K562 (cell line): ENCODE results near the gene DISC1. TPM values are rescaled to one million over a fixed set of nuclear protein-coding genes. Genes with fewer than 3 reads are reported as not detected.

Experiments
- ARNT ChIP-seq, 2 experiments: fragments of 450-650 bp; IDR thresholded peaks; 2 replicates each; pipeline ENCODE4 v1.6.1; 2016; ENCODE audit warnings: mild to moderate bottlenecking in 1 of 2
- ELF1 ChIP-seq: fragments of 200-800 bp; sonication (Bioruptor generic); IDR thresholded peaks from 2 replicates; pipeline ENCODE4 v1.6.1; 2016; ENCODE audit warnings: missing genetic modification characterization, missing compliant biosample characterization
- EZH2 ChIP-seq: IDR thresholded peaks from 2 replicates; pipeline ENCODE4 v1.6.1; 2012; ENCODE audit warnings: low read depth, mild to moderate bottlenecking, inconsistent platforms, low read length, borderline replicate concordance
- GATAD2B ChIP-seq: fragments of 450-650 bp; IDR thresholded peaks from 2 replicates; pipeline ENCODE4 v1.6.1; 2017; ENCODE audit warnings: mild to moderate bottlenecking, borderline replicate concordance
- GTF2F1 ChIP-seq: IDR thresholded peaks from 2 replicates; pipeline ENCODE4 v1.6.1; 2011; ENCODE audit warnings: low read depth, low read length, improper control_type of control experiment
- HMG20B ChIP-seq: fragments of 250-450 bp; sonication (Bioruptor Pico); IDR thresholded peaks from 2 replicates; pipeline ENCODE4 v1.5.0; 2021; ENCODE audit warnings: mild to moderate bottlenecking
- KDM5B ChIP-seq: fragments of 200-600 bp; sonication (generic); IDR thresholded peaks from 2 replicates; pipeline ENCODE4 v1.6.1; 2012; ENCODE audit warnings: low read depth, mild to moderate bottlenecking, moderate library complexity, low read length, control low read depth, inconsistent platforms; ENCODE audit not compliant: insufficient replicate concordance
- MEIS2 ChIP-seq: fragments of 450-650 bp; IDR thresholded peaks from 2 replicates; pipeline ENCODE4 v1.6.1; 2014; ENCODE audit warnings: mild to moderate bottlenecking; ENCODE audit not compliant: partially characterized antibody
- MXI1 ChIP-seq: IDR thresholded peaks from 2 replicates; pipeline ENCODE4 v1.6.1; 2011; ENCODE audit warnings: low read depth, mild to moderate bottlenecking, improper control_type of control experiment, low read length
- NONO ChIP-seq, 2 experiments: fragments of 200-400 bp in 1 of 2; fragments of 450-650 bp in 1 of 2; formaldehyde crosslinking in 1 of 2; IDR thresholded peaks; 2 replicates each; pipeline ENCODE4 v1.6.1; 2017; ENCODE audit warnings: low read depth in 2 of 2, mild to moderate bottlenecking in 2 of 2, moderate library complexity in 2 of 2, low read length in 1 of 2
- NUFIP1 ChIP-seq: fragments of 450-650 bp; IDR thresholded peaks from 2 replicates; pipeline ENCODE4 v1.6.1; 2018; ENCODE audit not compliant: partially characterized antibody
- PHF20 ChIP-seq: fragments of 450-650 bp; IDR thresholded peaks from 2 replicates; pipeline ENCODE4 v1.6.1; 2018; ENCODE audit not compliant: partially characterized antibody
- RUNX1 ChIP-seq: sonication (generic); IDR thresholded peaks from 2 replicates; pipeline ENCODE4 v1.6.1; 2016; ENCODE audit warnings: antibody characterized with exemption, low read depth
- SMC3 ChIP-seq: conservative IDR thresholded peaks from 2 replicates; pipeline ENCODE4 v1.6.1; 2011; ENCODE audit warnings: low read depth, low read length, improper control_type of control experiment; ENCODE audit not compliant: insufficient read depth
- SUPT5H ChIP-seq: fragments of 450-650 bp; IDR thresholded peaks from 2 replicates; pipeline ENCODE4 v1.6.1; 2016
- TCF3 ChIP-seq: sonication (generic); formaldehyde crosslinking; IDR thresholded peaks from 2 replicates; pipeline ENCODE4 v1.4.0; 2020; ENCODE audit warnings: mild to moderate bottlenecking, missing genetic modification reagents
- ZC3H4 ChIP-seq: sonication (generic); formaldehyde crosslinking; IDR thresholded peaks from 2 replicates; pipeline ENCODE4 v1.9.0; 2021; ENCODE audit warnings: missing genetic modification reagents, borderline replicate concordance
- ZNF134 ChIP-seq: fragments of 250-450 bp; sonication (Bioruptor Pico); conservative IDR thresholded peaks from 2 replicates; pipeline ENCODE4 v1.4.0; 2020
- ZNF146 ChIP-seq: IDR thresholded peaks from one replicate; pipeline ENCODE4 v1.6.1; 2018; ENCODE audit warnings: missing compliant biosample characterization; ENCODE audit not compliant: unreplicated experiment
- ZNF57 ChIP-seq: fragments of 450-650 bp; formaldehyde crosslinking; IDR thresholded peaks from 2 replicates; pipeline ENCODE4 v1.4.0; 2020; ENCODE audit warnings: mild to moderate bottlenecking, moderate library complexity
- ZNF75A ChIP-seq: fragments of 450-650 bp; formaldehyde crosslinking; IDR thresholded peaks from 2 replicates; pipeline ENCODE4 v1.4.0; 2020; ENCODE audit warnings: mild to moderate bottlenecking
- polyA plus RNA-seq, 8 experiments: library from polyadenylated mRNA; depleted of rRNA in 4 of 8; stranded (reverse) in 5 of 8; unstranded in 3 of 8; fragments of >200 nt; fragmentation: Nextera tagmentation in 2 of 8; fragmentation: Illumina TruSeq in 1 of 8; extraction: Ambion mirVana in 2 of 8; extraction: Trizol in 1 of 8; gene quantifications; 2 replicates each; pipeline versions ENCODE4 v1.2.1 to v1.2.3, GENCODE V29; 2011 to 2014; ENCODE audit warnings: inconsistent platforms in 1 of 8, missing spikeins in 1 of 8
- total RNA-seq, 7 experiments: library from RNA; depleted of rRNA in 6 of 7; stranded (reverse); fragments of >200 nt in 6 of 7; fragmentation: Illumina TruSeq in 2 of 7; extraction: Trizol in 2 of 7; gene quantifications; 2 replicates each; pipeline versions ENCODE4 v1.2.1 to v1.2.3, GENCODE V29; 2011 to 2021; ENCODE audit warnings: low replicate concordance in 1 of 7
- TF ChIP-seq, protein P1 (sequence below): fragments of 450-650 bp; IDR thresholded peaks from 2 replicates; pipeline ENCODE4 v1.7.0; 2016; ENCODE audit warnings: borderline replicate concordance
- TF ChIP-seq, protein P2 (sequence below): sonication (generic); formaldehyde crosslinking; IDR thresholded peaks from 2 replicates; pipeline ENCODE4 v1.8.0; 2022; ENCODE audit warnings: mild to moderate bottlenecking, missing genetic modification reagents
- TF ChIP-seq, protein P3 (sequence below): sonication (generic); formaldehyde crosslinking; IDR thresholded peaks from 2 replicates; pipeline ENCODE4 v1.8.0; 2022; ENCODE audit warnings: mild to moderate bottlenecking, missing genetic modification reagents
- TF ChIP-seq, protein P4 (sequence below): sonication (generic); formaldehyde crosslinking; IDR thresholded peaks from 2 replicates; pipeline ENCODE4 v1.8.1; 2022; ENCODE audit warnings: missing genetic modification reagents
- TF ChIP-seq, protein P5 (sequence below): IDR thresholded peaks from 2 replicates; pipeline ENCODE4 v1.6.1; 2011; ENCODE audit not compliant: insufficient read length; ENCODE audit errors: extremely low read depth

DISC1 gene
- total and polyA plus RNA-seq, 9 of the 15 experiments (the other 6 are each of a cell fraction or from before 2014, with no cell fraction given), result 0.01 to 0.11 (median 0.08) TPM; not detected in 1

DNA sequence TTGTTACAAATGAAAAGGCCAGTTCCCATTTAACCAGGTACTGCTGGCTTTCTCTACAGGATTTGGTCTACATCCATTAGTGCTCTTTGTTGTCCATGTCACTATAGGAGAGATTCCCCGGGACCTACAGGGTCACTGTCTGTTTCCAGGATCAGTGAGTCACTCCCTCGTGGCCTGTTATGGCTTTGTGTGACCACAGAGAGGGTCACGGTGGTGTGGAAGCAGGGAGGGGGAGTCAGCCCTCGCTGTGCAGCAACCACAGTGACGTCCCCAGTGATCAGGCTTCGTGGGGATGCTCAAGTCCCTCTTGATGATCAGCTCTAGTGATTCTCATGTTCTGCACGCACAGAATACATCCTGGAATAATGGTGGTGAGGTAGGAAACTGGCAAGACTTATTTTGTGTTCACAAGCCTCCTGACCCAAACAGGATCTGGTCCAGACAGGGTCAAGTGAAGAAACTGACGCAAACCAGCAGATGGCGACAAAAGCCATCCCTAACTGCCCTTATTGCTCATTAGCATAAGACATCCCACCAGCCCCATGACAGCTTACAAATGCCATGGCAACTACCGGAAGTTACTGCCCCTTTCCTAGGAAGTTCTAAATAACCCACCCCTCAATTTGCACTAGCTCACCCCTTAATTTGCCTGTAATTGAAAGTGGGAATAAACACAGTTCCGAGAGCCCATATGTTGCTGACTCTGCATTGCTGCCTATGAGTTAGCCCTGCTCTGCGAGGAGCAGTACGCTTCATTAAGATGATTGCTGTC is 98.5 kb downstream of the DISC1 start (continued):
- TF ChIP-seq, protein P1, sequence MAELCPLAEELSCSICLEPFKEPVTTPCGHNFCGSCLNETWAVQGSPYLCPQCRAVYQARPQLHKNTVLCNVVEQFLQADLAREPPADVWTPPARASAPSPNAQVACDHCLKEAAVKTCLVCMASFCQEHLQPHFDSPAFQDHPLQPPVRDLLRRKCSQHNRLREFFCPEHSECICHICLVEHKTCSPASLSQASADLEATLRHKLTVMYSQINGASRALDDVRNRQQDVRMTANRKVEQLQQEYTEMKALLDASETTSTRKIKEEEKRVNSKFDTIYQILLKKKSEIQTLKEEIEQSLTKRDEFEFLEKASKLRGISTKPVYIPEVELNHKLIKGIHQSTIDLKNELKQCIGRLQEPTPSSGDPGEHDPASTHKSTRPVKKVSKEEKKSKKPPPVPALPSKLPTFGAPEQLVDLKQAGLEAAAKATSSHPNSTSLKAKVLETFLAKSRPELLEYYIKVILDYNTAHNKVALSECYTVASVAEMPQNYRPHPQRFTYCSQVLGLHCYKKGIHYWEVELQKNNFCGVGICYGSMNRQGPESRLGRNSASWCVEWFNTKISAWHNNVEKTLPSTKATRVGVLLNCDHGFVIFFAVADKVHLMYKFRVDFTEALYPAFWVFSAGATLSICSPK, result no peak
- TF ChIP-seq ZNF57 (CRISPR knock-in tag) (no peak), NONO (IDR thresholded peaks at IDR 0.05; ENCODE audit: low read depth in 2 of 2, low read length in 1 of 2) (no peak), KDM5B (no peak), GATAD2B (no peak), MEIS2 (peak; percentile 60), RUNX1 (no peak), NUFIP1 (no peak), GTF2F1 (no peak), SMC3 (peak; percentile 46), HMG20B (no peak), MXI1 (peak; percentile 65), ZNF134 (CRISPR knock-in tag) (no peak), TCF3 (CRISPR knock-in tag) (no peak), ZNF75A (CRISPR knock-in tag) (no peak), PHF20 (no peak), SUPT5H (no peak), EZH2 (no peak), ZNF146 (CRISPR knock-in tag) (no peak), ARNT (IDR thresholded peaks at IDR 0.05) (no peak), ELF1 (tag) (peak; percentile 62; the same call in 1 of the 2 replicates), ZC3H4 (CRISPR knock-in tag) (no peak)
- TF ChIP-seq, protein P2, sequence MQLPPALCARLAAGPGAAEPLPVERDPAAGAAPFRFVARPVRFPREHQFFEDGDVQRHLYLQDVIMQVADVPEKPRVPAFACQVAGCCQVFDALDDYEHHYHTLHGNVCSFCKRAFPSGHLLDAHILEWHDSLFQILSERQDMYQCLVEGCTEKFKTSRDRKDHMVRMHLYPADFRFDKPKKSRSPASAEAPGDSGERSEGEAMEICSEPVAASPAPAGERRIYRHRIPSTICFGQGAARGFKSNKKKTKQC (CRISPR knock-in tag), result no peak
- TF ChIP-seq, protein P3, sequence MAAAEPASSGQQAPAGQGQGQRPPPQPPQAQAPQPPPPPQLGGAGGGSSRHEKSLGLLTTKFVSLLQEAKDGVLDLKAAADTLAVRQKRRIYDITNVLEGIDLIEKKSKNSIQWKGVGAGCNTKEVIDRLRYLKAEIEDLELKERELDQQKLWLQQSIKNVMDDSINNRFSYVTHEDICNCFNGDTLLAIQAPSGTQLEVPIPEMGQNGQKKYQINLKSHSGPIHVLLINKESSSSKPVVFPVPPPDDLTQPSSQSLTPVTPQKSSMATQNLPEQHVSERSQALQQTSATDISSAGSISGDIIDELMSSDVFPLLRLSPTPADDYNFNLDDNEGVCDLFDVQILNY, result no peak
- TF ChIP-seq, protein P4, sequence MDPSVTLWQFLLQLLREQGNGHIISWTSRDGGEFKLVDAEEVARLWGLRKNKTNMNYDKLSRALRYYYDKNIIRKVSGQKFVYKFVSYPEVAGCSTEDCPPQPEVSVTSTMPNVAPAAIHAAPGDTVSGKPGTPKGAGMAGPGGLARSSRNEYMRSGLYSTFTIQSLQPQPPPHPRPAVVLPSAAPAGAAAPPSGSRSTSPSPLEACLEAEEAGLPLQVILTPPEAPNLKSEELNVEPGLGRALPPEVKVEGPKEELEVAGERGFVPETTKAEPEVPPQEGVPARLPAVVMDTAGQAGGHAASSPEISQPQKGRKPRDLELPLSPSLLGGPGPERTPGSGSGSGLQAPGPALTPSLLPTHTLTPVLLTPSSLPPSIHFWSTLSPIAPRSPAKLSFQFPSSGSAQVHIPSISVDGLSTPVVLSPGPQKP, result no peak
- TF ChIP-seq, protein P5, sequence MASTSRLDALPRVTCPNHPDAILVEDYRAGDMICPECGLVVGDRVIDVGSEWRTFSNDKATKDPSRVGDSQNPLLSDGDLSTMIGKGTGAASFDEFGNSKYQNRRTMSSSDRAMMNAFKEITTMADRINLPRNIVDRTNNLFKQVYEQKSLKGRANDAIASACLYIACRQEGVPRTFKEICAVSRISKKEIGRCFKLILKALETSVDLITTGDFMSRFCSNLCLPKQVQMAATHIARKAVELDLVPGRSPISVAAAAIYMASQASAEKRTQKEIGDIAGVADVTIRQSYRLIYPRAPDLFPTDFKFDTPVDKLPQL, result no peak
